Lower leg skin (tissue), 4 donors: Measurements from ENCODE around the gene TNKS1BP1. TPM values are rescaled to one million over a fixed set of nuclear protein-coding genes. Genes with fewer than 3 reads are reported as not detected.

Experiments used
- DNase-seq, 2 donors: peaks; one replicate each; pipeline ENCODE4 v3.0.0-alpha.2; 2019; ENCODE audit warnings: low spot score in 2 of 2
- H3K4me3 ChIP-seq: fragments of 200-600 bp; sonication (generic); 2 replicates; pipeline ENCODE4 v1.5.1; 2017; ENCODE audit warnings: mild to moderate bottlenecking, low read depth; ENCODE audit not compliant: poor library complexity, severe bottlenecking
- POLR2A ChIP-seq, 2 donors: fragments of 450-650 bp; IDR thresholded peaks; one replicate each; pipeline ENCODE4 v1.6.1; 2016 to 2017; ENCODE audit warnings: antibody characterized with exemption in 2 of 2, mild to moderate bottlenecking in 1 of 2, moderate library complexity in 1 of 2
- WGBS, 2 donors: methylation state at CpG; one replicate each; pipeline ENCODE4 v1.1.5; 2018; 5-methylcytosine and 5-hydroxymethylcytosine counted together
- intact Hi-C: fragments of 100-400 bp; cut with DNase I; formaldehyde crosslinking; loops from one replicate; pipeline ENCODE4 v1.15.0; 2023; ENCODE audit warnings: low total_unique reads
- total RNA-seq, 4 donors: library from RNA; depleted of rRNA; stranded (reverse); fragments of >200 nt; gene quantifications; one replicate each; pipeline ENCODE4 v1.1.0, GENCODE V29; 2016
- TF ChIP-seq, protein P1 (sequence below), 3 donors: fragments of 450-650 bp; IDR thresholded peaks; one replicate each; pipeline ENCODE4 v1.5.1; 2016; ENCODE audit warnings: antibody characterized with exemption in 3 of 3, mild to moderate bottlenecking in 3 of 3, moderate library complexity in 2 of 3

TNKS1BP1 gene
- total RNA-seq, 4 donors from 2014 or later: 219 to 273 (median 230) TPM

DNA sequence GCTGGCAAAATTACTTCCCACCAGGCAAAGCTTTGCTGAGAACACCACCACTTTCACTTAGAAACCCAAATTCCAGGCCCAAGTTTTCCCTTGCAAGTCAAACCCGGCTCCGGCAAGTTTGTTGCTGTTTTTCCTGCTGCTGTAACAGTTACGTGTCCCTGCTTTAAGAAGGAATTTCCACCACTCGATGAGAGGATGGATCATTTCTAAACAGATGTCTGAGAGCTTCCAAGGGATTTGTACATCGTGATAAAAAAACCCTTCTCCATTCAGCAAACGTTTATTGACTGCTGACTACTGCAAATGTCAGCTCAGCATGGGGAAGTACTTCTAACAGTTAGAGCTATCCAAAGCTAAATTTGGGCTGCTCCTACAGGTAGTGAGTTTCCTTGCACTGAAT lies 33.1 kb upstream of the TNKS1BP1 start:
- 15 to 19% methylated on average over 6 of the region's 6 CpGs for WGBS, 2 donors
- TF ChIP-seq, protein P1, sequence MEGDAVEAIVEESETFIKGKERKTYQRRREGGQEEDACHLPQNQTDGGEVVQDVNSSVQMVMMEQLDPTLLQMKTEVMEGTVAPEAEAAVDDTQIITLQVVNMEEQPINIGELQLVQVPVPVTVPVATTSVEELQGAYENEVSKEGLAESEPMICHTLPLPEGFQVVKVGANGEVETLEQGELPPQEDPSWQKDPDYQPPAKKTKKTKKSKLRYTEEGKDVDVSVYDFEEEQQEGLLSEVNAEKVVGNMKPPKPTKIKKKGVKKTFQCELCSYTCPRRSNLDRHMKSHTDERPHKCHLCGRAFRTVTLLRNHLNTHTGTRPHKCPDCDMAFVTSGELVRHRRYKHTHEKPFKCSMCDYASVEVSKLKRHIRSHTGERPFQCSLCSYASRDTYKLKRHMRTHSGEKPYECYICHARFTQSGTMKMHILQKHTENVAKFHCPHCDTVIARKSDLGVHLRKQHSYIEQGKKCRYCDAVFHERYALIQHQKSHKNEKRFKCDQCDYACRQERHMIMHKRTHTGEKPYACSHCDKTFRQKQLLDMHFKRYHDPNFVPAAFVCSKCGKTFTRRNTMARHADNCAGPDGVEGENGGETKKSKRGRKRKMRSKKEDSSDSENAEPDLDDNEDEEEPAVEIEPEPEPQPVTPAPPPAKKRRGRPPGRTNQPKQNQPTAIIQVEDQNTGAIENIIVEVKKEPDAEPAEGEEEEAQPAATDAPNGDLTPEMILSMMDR (IDR thresholded peaks at IDR 0.05): no peak
- no peak for TF ChIP-seq POLR2A (IDR thresholded peaks at IDR 0.05)
- DNase-seq: no peak
- intact Hi-C loops: no loop called here
- no peak overlapping the region for H3K4me3 ChIP-seq

DNA sequence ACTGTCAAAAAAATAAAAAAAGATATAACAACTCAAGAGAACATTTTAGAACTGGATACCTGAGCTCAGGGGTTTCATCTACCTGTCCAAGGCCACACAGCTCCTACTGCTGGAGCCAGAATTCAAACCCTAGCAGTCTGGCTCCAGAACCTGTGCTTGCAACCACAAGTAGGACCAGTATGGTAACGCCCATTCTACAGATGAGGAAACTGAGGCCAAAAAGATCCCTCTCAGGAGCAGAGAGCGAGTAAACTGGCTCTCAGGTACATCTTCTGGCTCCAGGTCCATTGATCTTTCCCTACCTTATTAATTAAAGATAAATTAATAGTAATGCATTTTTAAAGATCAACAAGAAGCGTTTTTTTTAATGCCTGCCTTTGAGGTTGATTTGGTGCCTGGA lies 32.6 kb upstream of the TNKS1BP1 start:
- 55 to 70% methylated on average over 3 of the region's 3 CpGs for WGBS, 2 donors
- no peak overlapping the region for H3K4me3 ChIP-seq
- TF ChIP-seq, protein P1 (IDR thresholded peaks at IDR 0.05): no peak
- no peak for DNase-seq
- intact Hi-C loops: no loop called here

DNA sequence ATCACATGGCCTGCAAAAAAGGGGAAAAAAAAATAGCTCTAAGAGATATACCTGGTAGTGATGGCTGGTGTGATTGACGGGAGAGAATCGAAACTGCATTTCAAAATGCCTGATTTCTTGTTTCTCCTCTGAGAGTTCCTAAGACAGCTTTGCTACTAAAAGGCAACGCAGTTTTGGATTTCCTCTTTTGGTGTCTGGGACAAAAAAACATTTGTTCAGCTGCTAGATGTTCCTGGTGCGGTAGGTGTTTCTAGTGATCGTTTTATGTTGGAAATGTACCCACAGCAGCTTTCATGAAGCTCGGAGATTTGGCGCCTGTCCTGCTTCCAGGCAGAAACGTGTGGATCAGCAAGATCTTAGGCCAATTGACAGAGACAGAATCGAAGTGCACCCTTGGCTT lies 31.5 kb upstream of the TNKS1BP1 start:
- DNase-seq: no peak
- intact Hi-C loops: no loop called here
- no peak overlapping the region for H3K4me3 ChIP-seq
- 44 to 46% methylated on average over 9 of the region's 9 CpGs for WGBS, 2 donors
- TF ChIP-seq POLR2A (IDR thresholded peaks at IDR 0.05): no peak
- TF ChIP-seq, protein P1 (IDR thresholded peaks at IDR 0.05): no peak

DNA sequence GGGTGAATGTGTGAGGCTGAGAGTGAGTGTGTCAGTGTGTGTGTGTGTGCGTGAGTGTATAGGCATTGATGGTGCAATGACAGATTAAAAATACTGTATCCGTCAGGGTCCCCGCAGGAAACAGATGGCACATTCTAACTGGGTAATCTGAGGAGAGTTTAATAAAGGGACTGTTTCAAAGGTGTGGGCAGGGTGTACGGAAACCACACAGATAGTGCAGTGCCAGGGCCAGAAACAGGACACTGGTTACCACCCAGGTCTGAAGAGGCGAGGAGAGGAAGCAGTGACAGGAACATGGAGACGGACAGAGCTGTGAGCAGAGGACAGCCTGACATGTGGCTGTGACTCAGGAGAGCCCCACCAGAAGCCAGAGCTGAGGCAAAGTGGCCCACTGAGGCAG lies 29.9 kb upstream of the TNKS1BP1 start:
- intact Hi-C loops: no loop called here
- no peak for TF ChIP-seq POLR2A (IDR thresholded peaks at IDR 0.05)
- TF ChIP-seq, protein P1 (IDR thresholded peaks at IDR 0.05): no peak
- WGBS, 2 donors: 77 to 85% methylated on average over 6 of the region's 6 CpGs
- no peak for DNase-seq
- no peak overlapping the region for H3K4me3 ChIP-seq

DNA sequence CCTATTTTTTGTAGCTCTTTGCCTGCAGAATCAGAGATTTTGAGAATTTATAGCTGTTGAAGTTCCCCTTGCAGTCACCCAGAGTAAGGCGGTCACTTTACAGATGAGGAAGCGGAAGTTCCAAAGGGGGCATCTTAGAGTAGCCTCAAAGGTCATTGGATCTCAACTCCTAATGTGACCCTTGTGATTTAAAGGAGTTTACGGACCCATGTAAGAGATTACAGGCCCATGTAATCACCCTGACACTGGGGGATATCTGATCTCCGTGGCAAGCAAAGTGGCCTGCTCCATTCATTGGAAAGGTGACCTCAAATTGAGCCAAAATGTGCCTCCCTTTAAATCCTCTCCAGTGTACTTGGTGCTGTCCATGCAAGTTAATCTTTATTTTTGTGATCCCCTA lies 29.1 kb upstream of the TNKS1BP1 start:
- intact Hi-C loops: no loop called here
- no peak for DNase-seq
- WGBS, 2 donors: 74 to 84% methylated on average over 4 of the region's 4 CpGs

DNA sequence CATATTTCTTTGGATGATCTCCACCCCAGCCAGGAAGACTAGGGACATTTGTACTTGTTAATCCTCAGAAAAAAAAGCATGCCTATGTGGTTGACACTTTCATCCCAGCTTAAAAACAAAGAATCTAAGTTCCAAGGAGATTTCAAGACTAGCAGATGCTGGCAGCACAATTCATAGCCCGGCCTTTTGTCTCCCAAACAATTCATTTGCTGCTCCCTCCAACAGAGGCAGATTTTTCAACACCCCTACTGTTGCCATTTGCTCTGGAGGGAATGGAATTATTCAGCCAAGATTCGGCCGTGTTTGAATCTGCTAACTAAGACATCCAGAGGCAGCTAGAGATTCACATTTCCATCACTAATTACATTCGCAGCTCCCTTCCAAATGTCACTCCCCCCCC lies 28.7 kb upstream of the TNKS1BP1 start:
- no peak overlapping the region for H3K4me3 ChIP-seq
- TF ChIP-seq, protein P1 (IDR thresholded peaks at IDR 0.05): no peak
- TF ChIP-seq POLR2A (IDR thresholded peaks at IDR 0.05): no peak
- intact Hi-C loops: no loop called here
- DNase-seq: no peak
- 47 to 53% methylated on average over 4 of the region's 4 CpGs for WGBS, 2 donors

More for the DNA sequence above, 29.1 kb upstream of the TNKS1BP1 start:
- no peak for TF ChIP-seq POLR2A (IDR thresholded peaks at IDR 0.05)
- TF ChIP-seq, protein P1 (IDR thresholded peaks at IDR 0.05): no peak
- no peak overlapping the region for H3K4me3 ChIP-seq
